ENCODE results near the gene CRIP3. TPM values are rescaled to one million over a fixed set of nuclear protein-coding genes. Genes with fewer than 3 reads are reported as not detected.

The CRIP3 gene
- total and polyA plus RNA-seq, 2 of the 13 experiments (the other 11 are each of a cell fraction or from before 2014, with no cell fraction given) = 6.3 to 9.3 TPM

DNA sequence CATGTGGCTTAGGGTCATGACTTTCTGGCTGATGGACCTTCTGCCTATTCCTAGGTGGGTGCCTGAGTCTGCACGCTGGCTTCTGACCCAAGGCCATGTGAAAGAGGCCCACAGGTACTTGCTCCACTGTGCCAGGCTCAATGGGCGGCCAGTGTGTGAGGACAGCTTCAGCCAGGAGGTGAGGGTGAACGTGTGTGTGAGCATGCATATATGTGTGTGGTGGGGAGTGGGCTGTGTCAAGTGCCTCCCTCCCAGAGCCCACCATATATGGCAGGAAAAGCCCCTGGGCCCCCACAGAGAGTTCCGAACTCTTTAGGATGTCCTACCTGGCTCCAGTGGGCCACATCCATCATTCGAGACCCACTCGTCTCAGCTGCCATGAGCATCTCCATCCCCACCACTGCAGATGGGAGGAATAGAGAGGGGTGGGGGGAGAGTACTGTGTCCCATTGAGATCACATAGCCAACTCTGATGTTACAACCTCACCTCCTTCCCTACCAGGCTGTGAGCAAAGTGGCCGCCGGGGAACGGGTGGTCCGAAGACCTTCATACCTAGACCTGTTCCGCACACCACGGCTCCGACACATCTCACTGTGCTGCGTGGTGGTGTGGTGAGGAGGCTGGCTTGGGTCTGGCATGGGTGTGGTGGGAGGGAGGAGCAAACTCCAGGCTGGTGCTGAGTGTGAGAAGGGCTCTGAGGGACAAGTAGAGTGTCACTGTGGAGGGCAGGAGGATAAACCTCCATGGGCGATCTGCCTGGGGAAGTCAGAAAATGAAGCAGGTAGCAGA, 7.3 kb downstream of the CRIP3 start:
- H3K9ac ChIP-seq (ENCODE audit: insufficient read depth, low read depth, low read length) = no peak overlapping the region

More for the DNA sequence above, 7.3 kb downstream of the CRIP3 start:
- no peak overlapping the region for H2AFZ ChIP-seq (ENCODE audit: low read length)
- H3K4me3 ChIP-seq (replicated peaks in 1 of 3; ENCODE audit: insufficient read depth in 1 of 3, low read depth in 2 of 3, low read length in 3 of 3) = no peak overlapping the region
- H3K9me3 ChIP-seq (ENCODE audit: low read length) = no peaks in the 10 kb centered on the region
- no peak for ATAC-seq
- no peaks in the 10 kb centered on the region for H3K27me3 ChIP-seq (ENCODE audit: control insufficient read depth in 1 of 2, insufficient read depth in 2 of 2, low read length in 2 of 2)
- no peak for FAIRE-seq
- no peak overlapping the region for H3K27ac ChIP-seq (ENCODE audit: extremely low read length, insufficient read depth, low read length)
- DNase-seq (ENCODE audit: low spot score) = no peak
- in situ Hi-C loops (cut with HindIII; ENCODE audit: extremely low pct_ligation_motif_present, low pct_unique_long_range_greater_than_20kb) (no loop called here), intact Hi-C loops (cut with micrococcal nuclease; ENCODE audit: unreplicated experiment) (no loop called here)
- ChIA-PET CTCF (ENCODE audit: low intra/inter-chr PET ratio, low total read pairs) (no interaction called here), POLR2A (interaction anchor here (2.3 kb wide), 1 partner anchor 10 kb away, joined by 13 read pairs; no protein-coding TSS in a partner anchor)
- WGBS (ENCODE audit: low lambda C conversion rate) = 94% methylated on average over 15 of the region's 15 CpGs
- no peaks in the 10 kb centered on the region for H4K20me1 ChIP-seq (ENCODE audit: insufficient read depth, low read length)
- H3K4me2 ChIP-seq (ENCODE audit: low read depth, low read length) = no peak overlapping the region
- no peaks in the 10 kb centered on the region for H3K79me2 ChIP-seq (ENCODE audit: insufficient read depth, low read length)
- no peak for TF ChIP-seq ZNF501 (CRISPR knock-in tag; IDR thresholded peaks at IDR 0.05)
- no peak for TF ChIP-seq MED13 (CRISPR knock-in tag; IDR thresholded peaks at IDR 0.05)
- TF ChIP-seq, protein P1, sequence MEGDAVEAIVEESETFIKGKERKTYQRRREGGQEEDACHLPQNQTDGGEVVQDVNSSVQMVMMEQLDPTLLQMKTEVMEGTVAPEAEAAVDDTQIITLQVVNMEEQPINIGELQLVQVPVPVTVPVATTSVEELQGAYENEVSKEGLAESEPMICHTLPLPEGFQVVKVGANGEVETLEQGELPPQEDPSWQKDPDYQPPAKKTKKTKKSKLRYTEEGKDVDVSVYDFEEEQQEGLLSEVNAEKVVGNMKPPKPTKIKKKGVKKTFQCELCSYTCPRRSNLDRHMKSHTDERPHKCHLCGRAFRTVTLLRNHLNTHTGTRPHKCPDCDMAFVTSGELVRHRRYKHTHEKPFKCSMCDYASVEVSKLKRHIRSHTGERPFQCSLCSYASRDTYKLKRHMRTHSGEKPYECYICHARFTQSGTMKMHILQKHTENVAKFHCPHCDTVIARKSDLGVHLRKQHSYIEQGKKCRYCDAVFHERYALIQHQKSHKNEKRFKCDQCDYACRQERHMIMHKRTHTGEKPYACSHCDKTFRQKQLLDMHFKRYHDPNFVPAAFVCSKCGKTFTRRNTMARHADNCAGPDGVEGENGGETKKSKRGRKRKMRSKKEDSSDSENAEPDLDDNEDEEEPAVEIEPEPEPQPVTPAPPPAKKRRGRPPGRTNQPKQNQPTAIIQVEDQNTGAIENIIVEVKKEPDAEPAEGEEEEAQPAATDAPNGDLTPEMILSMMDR (CRISPR knock-in tag; IDR thresholded peaks at IDR 0.05) = no peak
- no peak for TF ChIP-seq HNF4G (IDR thresholded peaks at IDR 0.05; ENCODE audit: borderline replicate concordance, low read depth, low read length)
- no peak for TF ChIP-seq HNF4G (CRISPR knock-in tag; IDR thresholded peaks at IDR 0.05; ENCODE audit: borderline replicate concordance, low read depth)
- no peak for TF ChIP-seq ZBTB7A (CRISPR knock-in tag; IDR thresholded peaks at IDR 0.05)
- no peak for TF ChIP-seq ZSCAN9 (CRISPR knock-in tag; IDR thresholded peaks at IDR 0.05; ENCODE audit: borderline replicate concordance)
- no peak for TF ChIP-seq MLLT10 (CRISPR knock-in tag; IDR thresholded peaks at IDR 0.05)
- TF ChIP-seq, protein P2, sequence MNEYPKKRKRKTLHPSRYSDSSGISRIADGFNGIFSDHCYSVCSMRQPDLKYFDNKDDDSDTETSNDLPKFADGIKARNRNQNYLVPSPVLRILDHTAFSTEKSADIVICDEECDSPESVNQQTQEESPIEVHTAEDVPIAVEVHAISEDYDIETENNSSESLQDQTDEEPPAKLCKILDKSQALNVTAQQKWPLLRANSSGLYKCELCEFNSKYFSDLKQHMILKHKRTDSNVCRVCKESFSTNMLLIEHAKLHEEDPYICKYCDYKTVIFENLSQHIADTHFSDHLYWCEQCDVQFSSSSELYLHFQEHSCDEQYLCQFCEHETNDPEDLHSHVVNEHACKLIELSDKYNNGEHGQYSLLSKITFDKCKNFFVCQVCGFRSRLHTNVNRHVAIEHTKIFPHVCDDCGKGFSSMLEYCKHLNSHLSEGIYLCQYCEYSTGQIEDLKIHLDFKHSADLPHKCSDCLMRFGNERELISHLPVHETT (CRISPR knock-in tag; conservative IDR thresholded peaks at IDR 0.05) = no peak
- no peak for TF ChIP-seq GTF2F1 (IDR thresholded peaks at IDR 0.05; ENCODE audit: low read length)
- TF ChIP-seq ZNF253 (CRISPR knock-in tag; IDR thresholded peaks at IDR 0.05; ENCODE audit: borderline replicate concordance) = no peak
- no peak for TF ChIP-seq ZNF12 (CRISPR knock-in tag; IDR thresholded peaks at IDR 0.05)
- TF ChIP-seq, protein P3, sequence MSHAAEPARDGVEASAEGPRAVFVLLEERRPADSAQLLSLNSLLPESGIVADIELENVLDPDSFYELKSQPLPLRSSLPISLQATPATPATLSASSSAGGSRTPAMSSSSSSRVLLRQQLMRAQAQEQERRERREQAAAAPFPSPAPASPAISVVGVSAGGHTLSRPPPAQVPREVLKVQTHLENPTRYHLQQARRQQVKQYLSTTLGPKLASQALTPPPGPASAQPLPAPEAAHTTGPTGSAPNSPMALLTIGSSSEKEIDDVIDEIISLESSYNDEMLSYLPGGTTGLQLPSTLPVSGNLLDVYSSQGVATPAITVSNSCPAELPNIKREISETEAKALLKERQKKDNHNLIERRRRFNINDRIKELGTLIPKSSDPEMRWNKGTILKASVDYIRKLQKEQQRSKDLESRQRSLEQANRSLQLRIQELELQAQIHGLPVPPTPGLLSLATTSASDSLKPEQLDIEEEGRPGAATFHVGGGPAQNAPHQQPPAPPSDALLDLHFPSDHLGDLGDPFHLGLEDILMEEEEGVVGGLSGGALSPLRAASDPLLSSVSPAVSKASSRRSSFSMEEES (CRISPR knock-in tag; IDR thresholded peaks at IDR 0.05) = no peak
- H3K36me3 ChIP-seq (replicated peaks in 1 of 2; ENCODE audit: control insufficient read depth in 1 of 2, insufficient read depth in 2 of 2, low read length in 2 of 2) = no peaks in the 10 kb centered on the region; a peak in 1 of 5 replicates
- BruUV-seq (replicated peaks) = no TSS peak
- H3K4me1 ChIP-seq (ENCODE audit: insufficient read depth, low read length) = peaks cover 40% of the 10 kb centered on the region
